Measurements from ENCODE around the gene POP4. TPM values are rescaled to one million over a fixed set of nuclear protein-coding genes. Genes with fewer than 3 reads are reported as not detected.
A peak's percentile ranks its signal among the peaks of the same experiment; 100 is the strongest.
"Not testable (repeated sequence)": the region's sequence is repeated elsewhere in the genome, so short reads cannot be mapped to it uniquely, and the experiment has no call there.

POP4 gene
- total and polyA plus RNA-seq, 9 of the 15 experiments (the other 6 are each of a cell fraction or from before 2014, with no cell fraction given): 42.1 to 128 (median 99.0) TPM

- BruUV-seq (replicated peaks); H3K36me3 ChIP-seq (ENCODE audit: control insufficient read depth, insufficient read depth, low read length); H3K27ac ChIP-seq (ENCODE audit: extremely low read depth, low read depth, low read length); H4K20me1 ChIP-seq (replicated peaks; ENCODE audit: control insufficient read depth, insufficient read depth, low read length); H3K79me2 ChIP-seq (ENCODE audit: control insufficient read depth, insufficient read depth, low read length); H3K27me3 ChIP-seq (ENCODE audit: control insufficient read depth in 2 of 2, insufficient read depth in 2 of 2, low read length in 2 of 2); H3K9ac ChIP-seq (ENCODE audit: insufficient read depth in 1 of 2, low read depth in 2 of 2, low read length in 2 of 2); CTCF ChIA-PET (ENCODE audit: low intra/inter-chr PET ratio); H3K9me1 ChIP-seq (ENCODE audit: control insufficient read depth, insufficient read depth, low read length); in situ Hi-C loops (cut with MboI); H3K9me3 ChIP-seq (replicated peaks; ENCODE audit: control insufficient read depth, insufficient read depth, low read depth, low read length); H3K4me2 ChIP-seq (ENCODE audit: insufficient read depth, low read length); H3K4me3 ChIP-seq; TF ChIP-seq CEBPG (CRISPR knock-in tag; IDR thresholded peaks at IDR 0.05): not testable (repeated sequence)
- DNase-seq (ENCODE audit: extremely low read depth in 1 of 4, low spot score in 3 of 4): peak in 2 of 4 experiments; percentile 34 to 64
- peak; percentile 68 for FAIRE-seq
- WGBS (ENCODE audit: insufficient coverage, low coverage, missing lambda C conversion rate): 7% methylated on average over 9 of the region's 9 CpGs
- peak overlapping the region; percentile 7; the same call in 1 of the 2 replicates for H2AFZ ChIP-seq (ENCODE audit: low read depth, low read length)
- H3K4me1 ChIP-seq (replicated peaks in 1 of 2; ENCODE audit: control insufficient read depth in 2 of 2, insufficient read depth in 2 of 2, low read length in 2 of 2): peaks cover 22 to 31% of the 10 kb centered on the region in 2 experiments
- intact Hi-C loops (cut with micrococcal nuclease): loop anchor here (5.0 kb wide), 2 partner anchors 35 to 65 kb away; no protein-coding TSS in a partner anchor
- POLR2A ChIA-PET: interaction anchor here (1.1 to 1.6 kb wide), 3 partner anchors 9 to 46 kb away, joined by 3 to 9 read pairs (median 5); partner anchors contain the start of gene POP4
- TF ChIP-seq CEBPG (tag; conservative IDR thresholded peaks at IDR 0.05 in 1 of 2, IDR thresholded peaks at IDR 0.05 in 1 of 2): peak in 1 of 2 experiments; percentile 59; a peak in 2 of 4 replicates
- TF ChIP-seq CEBPB (tag; IDR thresholded peaks at IDR 0.05): peak; percentile 66
- peak; percentile 66 for TF ChIP-seq ADNP (tag; IDR thresholded peaks at IDR 0.05)
- peak; percentile 60; the same call in 1 of the 2 replicates for TF ChIP-seq KLF1 (tag; IDR thresholded peaks at IDR 0.05)
- TF ChIP-seq SOX6 (IDR thresholded peaks at IDR 0.05): peak; percentile 23; the same call in 1 of the 2 replicates
- TF ChIP-seq ARID1B (IDR thresholded peaks at IDR 0.05): 0 out of 2 replicates have a peak, but pooled peaks have one; percentile 20
- peak; percentile 24; the same call in 1 of the 2 replicates for TF ChIP-seq SMARCA4 (IDR thresholded peaks at IDR 0.05)
- peak; percentile 42; the same call in 1 of the 2 replicates for TF ChIP-seq CXXC5 (CRISPR knock-in tag; IDR thresholded peaks at IDR 0.05)
- TF ChIP-seq ZNF12 (CRISPR knock-in tag; IDR thresholded peaks at IDR 0.05): peak; percentile 87
- 0 out of 2 replicates have a peak, but pooled peaks have one; percentile 18 for TF ChIP-seq CREM (IDR thresholded peaks at IDR 0.05; ENCODE audit: low read depth)
- peak; percentile 72 for TF ChIP-seq TBP (optimal IDR thresholded peaks at IDR 0.05; ENCODE audit: low read depth, low read length)
- TF ChIP-seq POLR3A (IDR thresholded peaks at IDR 0.05; ENCODE audit: borderline replicate concordance, extremely low read depth, insufficient read depth, insufficient read length): peak; percentile 37
- peak; percentile 78; the same call in 1 of the 2 replicates for TF ChIP-seq CTBP1 (IDR thresholded peaks at IDR 0.05; ENCODE audit: borderline replicate concordance)
- peak; percentile 54 for ATAC-seq
Measured at GRCh38 chr19:29626832-29627231, 20.7 kb downstream of the POP4 start.

All from K562 (cell line).